Measurements from ENCODE around the gene EPB41L3. TPM values are rescaled to one million over a fixed set of nuclear protein-coding genes. Genes with fewer than 3 reads are reported as not detected.

The EPB41L3 gene
- total and polyA plus RNA-seq, 5 experiments from 2014 or later, result 0.15 to 1.5 (median 0.35) TPM

- no peak overlapping the region for H3K4me3 Mint-ChIP-seq
- no peak for ATAC-seq
- H3K4me1 Mint-ChIP-seq, result peaks cover 0 to 2% (median 0%) of the 10 kb centered on the region in 4 donors
- H3K9me3 Mint-ChIP-seq, result no peaks in the 10 kb centered on the region
- no peaks in the 10 kb centered on the region for H3K36me3 Mint-ChIP-seq
- POLR2A ChIA-PET, result no interaction called here
- no peak overlapping the region for H3K27ac Mint-ChIP-seq
- DNase-seq, result no peak
- H3K27me3 Mint-ChIP-seq, result peaks cover 0 to 14% (median 5%) of the 10 kb centered on the region in 5 donors
Observed at GRCh38 chr18:5430131-5430530, 113.7 kb downstream of the EPB41L3 start.

- H3K27ac Mint-ChIP-seq, result no peak overlapping the region
- H3K9me3 Mint-ChIP-seq, result no peaks in the 10 kb centered on the region
- no peak overlapping the region for H3K4me3 Mint-ChIP-seq
- ATAC-seq (no peak), DNase-seq (no peak)
- peaks cover 0 to 14% (median 5%) of the 10 kb centered on the region in 5 donors for H3K27me3 Mint-ChIP-seq
- no peaks in the 10 kb centered on the region for H3K36me3 Mint-ChIP-seq
- POLR2A ChIA-PET, result no interaction called here
- H3K4me1 Mint-ChIP-seq, result peaks cover 0 to 2% (median 0%) of the 10 kb centered on the region in 4 donors
Observed at GRCh38 chr18:5429681-5430080, 114.1 kb downstream of the EPB41L3 start.

GRCh38 chr18:5425721-5426120, 118.1 kb downstream of the EPB41L3 start:
- Mint-ChIP-seq H3K27me3 (peaks cover 0 to 20% (median 4%) of the 10 kb centered on the region in 5 donors), H3K4me1 (peaks cover 0 to 2% (median 0%) of the 10 kb centered on the region in 4 donors), H3K9me3 (no peaks in the 10 kb centered on the region), H3K36me3 (no peaks in the 10 kb centered on the region), H3K4me3 (no peak overlapping the region), H3K27ac (no peak overlapping the region)
- ATAC-seq, result no peak
- no peak for DNase-seq
- POLR2A ChIA-PET, result no interaction called here

GRCh38 chr18:5424903-5425664, 118.7 kb downstream of the EPB41L3 start:
- no peaks in the 10 kb centered on the region for H3K36me3 Mint-ChIP-seq
- peaks cover 0 to 2% (median 0%) of the 10 kb centered on the region in 4 donors for H3K4me1 Mint-ChIP-seq
- DNase-seq (peak in 5 of 10 donors; percentile 1 to 62 (median 30)), ATAC-seq (peak in 1 of 2 donors; percentile 55)
- no peak overlapping the region for H3K27ac Mint-ChIP-seq
- no peak overlapping the region for H3K4me3 Mint-ChIP-seq
- H3K9me3 Mint-ChIP-seq, result no peaks in the 10 kb centered on the region
- peaks cover 0 to 21% (median 4%) of the 10 kb centered on the region in 5 donors for H3K27me3 Mint-ChIP-seq
- POLR2A ChIA-PET, result no interaction called here

- Mint-ChIP-seq H3K4me1 (peaks cover 0 to 2% (median under 1%) of the 10 kb centered on the region in 4 donors), H3K4me3 (no peak overlapping the region), H3K36me3 (peaks cover 0 to 4% (median 0%) of the 10 kb centered on the region in 3 donors), H3K27me3 (peaks cover 6 to 30% (median 7%) of the 10 kb centered on the region in 5 donors), H3K27ac (no peak overlapping the region), H3K9me3 (no peaks in the 10 kb centered on the region)
- POLR2A ChIA-PET, result no interaction called here
- DNase-seq (no peak), ATAC-seq (no peak)
Observed at GRCh38 chr18:5422626-5423025, 121.2 kb downstream of the EPB41L3 start.

- ATAC-seq (no peak), DNase-seq (no peak)
- Mint-ChIP-seq H3K27ac (no peak overlapping the region), H3K4me3 (no peak overlapping the region), H3K4me1 (peaks cover 0 to 5% (median under 1%) of the 10 kb centered on the region in 4 donors), H3K36me3 (peaks cover 0 to 4% (median 0%) of the 10 kb centered on the region in 3 donors), H3K9me3 (no peaks in the 10 kb centered on the region), H3K27me3 (peaks cover 4 to 25% (median 9%) of the 10 kb centered on the region in 5 donors)
- POLR2A ChIA-PET, result no interaction called here
Observed at GRCh38 chr18:5421981-5422380, 121.8 kb downstream of the EPB41L3 start.

- POLR2A ChIA-PET, result no interaction called here
- DNase-seq (no peak), ATAC-seq (no peak)
- H3K4me1 Mint-ChIP-seq, result peaks cover 0 to 5% (median under 1%) of the 10 kb centered on the region in 4 donors
- H3K36me3 Mint-ChIP-seq, result peaks cover 0 to 4% (median 0%) of the 10 kb centered on the region in 3 donors
- H3K27me3 Mint-ChIP-seq, result peaks cover 4 to 19% (median 8%) of the 10 kb centered on the region in 5 donors
- no peaks in the 10 kb centered on the region for H3K9me3 Mint-ChIP-seq
- H3K4me3 Mint-ChIP-seq, result no peak overlapping the region
- no peak overlapping the region for H3K27ac Mint-ChIP-seq
Observed at GRCh38 chr18:5420906-5421305, 122.9 kb downstream of the EPB41L3 start.

- no peak for ATAC-seq
- Mint-ChIP-seq H3K4me3 (no peak overlapping the region), H3K4me1 (peaks cover 0 to 5% (median 0%) of the 10 kb centered on the region in 4 donors), H3K9me3 (no peaks in the 10 kb centered on the region), H3K27me3 (peaks cover 4 to 26% (median 12%) of the 10 kb centered on the region in 5 donors), H3K27ac (no peak overlapping the region), H3K36me3 (peaks cover 0 to 4% (median 0%) of the 10 kb centered on the region in 3 donors)
- no peak for DNase-seq
- POLR2A ChIA-PET, result no interaction called here
Observed at GRCh38 chr18:5419601-5420000, 124.2 kb downstream of the EPB41L3 start.

- Mint-ChIP-seq H3K4me3 (no peak overlapping the region), H3K27me3 (peaks cover 4 to 26% (median 12%) of the 10 kb centered on the region in 5 donors)
- ATAC-seq, result no peak
Observed at GRCh38 chr18:5419030-5419429, 124.8 kb downstream of the EPB41L3 start.

GRCh38 chr18:5417342-5417741, 126.5 kb downstream of the EPB41L3 start:
- Mint-ChIP-seq H3K4me3 (no peak overlapping the region), H3K9me3 (no peaks in the 10 kb centered on the region), H3K27me3 (peaks cover 4 to 26% (median 12%) of the 10 kb centered on the region in 5 donors), H3K27ac (no peak overlapping the region), H3K36me3 (peaks cover 0 to 4% (median 0%) of the 10 kb centered on the region in 3 donors), H3K4me1 (peaks cover 0 to 5% (median 0%) of the 10 kb centered on the region in 4 donors)
- no peak for ATAC-seq
- DNase-seq, result no peak
- POLR2A ChIA-PET, result no interaction called here

More at GRCh38 chr18:5419030-5419429, 124.8 kb downstream of the EPB41L3 start:
- Mint-ChIP-seq H3K36me3 (peaks cover 0 to 4% (median 0%) of the 10 kb centered on the region in 3 donors), H3K27ac (no peak overlapping the region), H3K4me1 (peaks cover 0 to 5% (median 0%) of the 10 kb centered on the region in 4 donors), H3K9me3 (no peaks in the 10 kb centered on the region)
- DNase-seq, result no peak
- POLR2A ChIA-PET, result no interaction called here

- Mint-ChIP-seq H3K4me1 (peaks cover 0 to 5% (median 0%) of the 10 kb centered on the region in 4 donors), H3K27me3 (peaks cover 4 to 24% (median 12%) of the 10 kb centered on the region in 5 donors), H3K9me3 (no peaks in the 10 kb centered on the region), H3K27ac (peak overlapping the region in 1 of 10 donors; percentile 87), H3K36me3 (peaks cover 0 to 4% (median 0%) of the 10 kb centered on the region in 3 donors), H3K4me3 (no peak overlapping the region)
- POLR2A ChIA-PET, result no interaction called here
- ATAC-seq (no peak), DNase-seq (no peak)
Observed at GRCh38 chr18:5416112-5416511, 127.7 kb downstream of the EPB41L3 start.

GRCh38 chr18:5415665-5416064, 128.1 kb downstream of the EPB41L3 start:
- no peaks in the 10 kb centered on the region for H3K9me3 Mint-ChIP-seq
- no peak for DNase-seq
- H3K4me1 Mint-ChIP-seq, result peaks cover 0 to 5% (median 0%) of the 10 kb centered on the region in 4 donors
- POLR2A ChIA-PET, result no interaction called here
- H3K27ac Mint-ChIP-seq, result peak overlapping the region in 1 of 10 donors; percentile 87
- no peak overlapping the region for H3K4me3 Mint-ChIP-seq
- peaks cover 4 to 19% (median 12%) of the 10 kb centered on the region in 5 donors for H3K27me3 Mint-ChIP-seq
- ATAC-seq, result no peak
- peaks cover 0 to 4% (median 0%) of the 10 kb centered on the region in 3 donors for H3K36me3 Mint-ChIP-seq

- Mint-ChIP-seq H3K36me3 (peaks cover 0 to 4% (median 0%) of the 10 kb centered on the region in 3 donors), H3K4me1 (peaks cover 0 to 5% (median 0%) of the 10 kb centered on the region in 4 donors), H3K4me3 (no peak overlapping the region), H3K9me3 (no peaks in the 10 kb centered on the region), H3K27ac (no peak overlapping the region), H3K27me3 (peaks cover 4 to 19% (median 12%) of the 10 kb centered on the region in 5 donors)
- no peak for ATAC-seq
- POLR2A ChIA-PET, result no interaction called here
- DNase-seq, result no peak
Observed at GRCh38 chr18:5415031-5415430, 128.8 kb downstream of the EPB41L3 start.

Measured in naive thymus-derived CD8-positive, alpha-beta T cell (primary cell).